Measurements from ENCODE around the gene TRUB1.
"Not testable (repeated sequence)": the region's sequence is repeated elsewhere in the genome, so short reads cannot be mapped to it uniquely, and the experiment has no call there.

TRUB1 gene

GRCh38 chr10:114937962-114938855 lies at the start of gene TRUB1:
TRUB1 (plus strand) TSS chr10:114938195; CDS start chr10:114938254, 59 bp downstream.
- DNase-seq (ENCODE audit: low spot score): peak; percentile 97

- no peak for DNase-seq (ENCODE audit: low spot score)
These were observed 44.7 kb upstream of the TRUB1 start for GRCh38 chr10:114893251-114893650.

DNA sequence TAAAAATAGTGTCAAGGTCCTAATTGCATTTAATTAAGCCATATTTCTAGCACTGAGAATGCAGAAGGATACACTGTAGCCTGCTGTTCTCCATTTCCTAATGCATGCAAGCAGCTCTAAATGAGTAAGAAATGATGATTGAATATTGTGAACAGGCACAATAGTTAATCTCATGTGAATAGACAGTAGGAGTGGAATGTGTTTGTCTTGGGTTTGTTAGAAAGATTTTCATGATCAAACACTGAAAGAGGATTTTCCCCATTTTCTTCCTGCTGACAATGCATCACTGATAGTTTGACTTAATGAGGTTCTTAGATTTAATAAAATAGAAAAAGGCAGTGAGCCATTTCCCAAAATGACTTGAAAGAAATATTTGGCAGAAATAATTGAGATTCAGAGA lies 43.1 kb upstream of the TRUB1 start:
- no peak for DNase-seq (ENCODE audit: low spot score)

DNA sequence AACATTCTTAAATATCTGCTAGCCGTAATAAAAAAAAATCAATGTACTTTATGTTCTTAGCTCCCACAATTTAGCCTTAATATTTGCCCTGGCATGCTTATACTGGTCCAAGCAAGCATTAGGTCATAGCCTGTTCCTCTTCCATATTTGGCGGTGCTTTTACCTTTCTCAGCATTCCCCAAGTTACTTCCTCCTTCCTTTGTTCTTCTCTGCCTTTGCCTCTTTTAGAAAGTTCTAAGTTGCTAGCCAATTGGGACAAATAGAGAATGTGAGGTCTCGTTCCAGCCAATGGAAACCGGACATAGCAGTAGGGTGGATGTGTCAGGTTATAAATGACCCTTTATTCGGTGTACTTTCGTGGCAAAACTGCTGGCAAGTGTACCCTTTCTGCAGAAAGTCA lies 41.0 kb upstream of the TRUB1 start:
- not testable (repeated sequence) for DNase-seq (ENCODE audit: low spot score)

DNA sequence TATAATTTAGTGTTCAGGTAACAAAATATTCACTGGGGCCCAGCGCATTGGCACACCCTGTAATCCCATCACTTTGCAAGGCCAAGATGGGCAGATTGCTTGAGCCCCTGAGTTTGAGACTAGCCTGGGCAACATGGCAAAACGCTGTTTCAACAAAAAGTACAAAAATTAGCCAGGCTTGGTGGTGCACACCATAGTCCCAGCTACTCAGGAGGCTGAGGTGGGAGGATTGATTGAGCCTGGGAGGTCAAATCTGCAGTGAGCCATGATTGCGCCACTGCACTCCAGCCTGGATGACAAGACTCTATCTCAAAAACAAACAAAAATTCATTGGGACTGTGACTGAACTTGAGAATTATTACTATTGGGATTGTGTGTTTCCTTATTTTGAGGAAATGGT lies 40.4 kb upstream of the TRUB1 start:
- no peak for DNase-seq (ENCODE audit: low spot score)

GRCh38 chr10:114899982-114900381 lies 38.0 kb upstream of the TRUB1 start:
- DNase-seq (ENCODE audit: low spot score): no peak

GRCh38 chr10:114900658-114901057 lies 37.3 kb upstream of the TRUB1 start:
- no peak for DNase-seq (ENCODE audit: low spot score)

- no peak for DNase-seq (ENCODE audit: low spot score)
These were observed 35.8 kb upstream of the TRUB1 start for GRCh38 chr10:114902151-114902550.

GRCh38 chr10:114905450-114905849 lies 32.5 kb upstream of the TRUB1 start:
- no peak for DNase-seq (ENCODE audit: low spot score)

GRCh38 chr10:114906981-114907380 lies 31.0 kb upstream of the TRUB1 start:
- DNase-seq (ENCODE audit: low spot score): no peak

- no peak for DNase-seq (ENCODE audit: low spot score)
These were observed 29.1 kb upstream of the TRUB1 start for GRCh38 chr10:114908896-114909295.

DNA sequence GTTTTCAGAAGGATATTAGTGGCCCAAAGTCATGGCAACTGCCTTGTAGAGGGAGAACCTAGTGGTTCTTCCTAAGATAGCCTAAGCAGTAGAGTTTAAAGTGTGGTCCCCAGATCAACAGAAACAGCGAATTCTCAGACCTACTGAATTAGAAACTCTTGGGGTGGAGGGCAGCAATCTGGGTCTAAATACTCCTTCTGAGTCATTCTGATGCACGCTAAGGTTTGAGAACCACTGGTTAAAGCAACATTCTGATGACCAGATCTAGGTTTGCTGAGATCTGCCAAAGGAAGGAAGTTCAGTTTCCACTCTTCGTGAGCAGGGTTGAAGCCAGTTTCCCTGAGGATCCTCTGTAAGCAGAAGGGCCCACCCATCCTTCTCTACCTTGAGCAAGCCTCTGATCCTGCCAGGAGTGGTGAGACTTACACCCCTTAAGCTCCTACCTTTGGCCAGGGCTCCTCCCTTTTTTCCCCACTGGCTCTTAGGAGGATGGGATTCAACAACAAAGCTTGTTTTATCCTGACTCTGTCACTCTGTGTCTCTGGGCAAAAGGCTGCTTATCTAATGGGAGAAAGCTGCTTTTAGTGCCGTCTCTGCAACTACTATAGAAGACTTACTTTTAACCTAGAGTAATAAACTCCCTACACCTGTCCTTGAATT lies 26.8 kb upstream of the TRUB1 start:
- no peak for DNase-seq (ENCODE audit: low spot score)

DNA sequence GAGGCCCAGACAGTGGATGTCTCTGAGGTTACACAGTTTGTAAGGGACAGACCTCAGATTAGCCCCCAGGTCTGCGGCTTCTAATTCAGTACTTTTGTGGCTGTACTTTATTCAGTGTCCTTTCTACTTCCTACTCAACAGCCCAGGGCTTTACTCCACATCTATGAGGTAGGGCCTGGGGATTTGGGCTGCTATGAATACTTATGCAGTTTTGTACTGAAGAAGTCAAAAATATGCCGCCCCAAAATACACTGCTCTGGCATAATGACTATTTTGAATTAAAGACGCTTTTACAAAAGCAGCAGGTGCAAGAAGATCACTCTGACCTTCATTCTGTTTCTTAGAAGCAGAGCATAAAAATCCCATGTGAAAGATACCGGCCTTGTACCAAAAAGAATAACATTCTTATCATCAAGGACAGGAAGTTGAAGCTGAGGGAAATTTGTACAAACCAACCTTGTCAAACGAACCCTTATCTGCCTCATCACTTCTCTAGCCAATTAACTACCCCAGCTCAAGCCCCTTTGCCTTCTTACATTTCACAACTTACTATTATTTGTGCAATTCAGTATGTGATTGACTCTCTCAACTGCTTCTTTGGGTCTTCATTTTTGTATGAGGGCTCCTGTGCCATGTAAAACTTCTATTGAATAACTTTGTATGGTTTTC lies 26.1 kb upstream of the TRUB1 start:
- DNase-seq (ENCODE audit: low spot score): no peak

- no peak for DNase-seq (ENCODE audit: low spot score)
These were observed 25.5 kb upstream of the TRUB1 start for GRCh38 chr10:114912470-114912859.

- no peak for DNase-seq (ENCODE audit: low spot score)
These were observed 23.4 kb upstream of the TRUB1 start for GRCh38 chr10:114914560-114914959.

- no peak for DNase-seq (ENCODE audit: low spot score)
These were observed 22.7 kb upstream of the TRUB1 start for GRCh38 chr10:114915294-114915693.

DNA sequence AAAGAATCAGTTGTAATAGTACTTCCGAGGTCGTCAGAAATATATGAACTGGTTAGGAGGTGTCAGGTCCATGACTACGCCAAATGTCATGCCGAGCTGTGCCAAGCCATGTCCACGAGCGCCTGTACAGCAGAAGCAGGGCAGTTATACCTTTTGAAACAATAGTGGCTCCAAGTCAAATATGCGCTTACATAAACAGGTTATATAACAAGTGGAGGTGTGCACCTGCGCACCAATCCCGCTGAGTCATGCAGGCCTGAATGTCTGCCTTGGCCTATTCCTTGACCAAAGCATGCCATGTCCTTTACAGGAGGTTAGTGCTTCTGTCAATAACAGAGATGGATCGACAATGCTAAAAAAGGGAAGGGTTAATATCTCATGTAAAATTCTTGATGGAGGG lies 21.3 kb upstream of the TRUB1 start:
- DNase-seq (ENCODE audit: low spot score): no peak

GRCh38 chr10:114917459-114917858 lies 20.5 kb upstream of the TRUB1 start:
- no peak for DNase-seq (ENCODE audit: low spot score)

DNA sequence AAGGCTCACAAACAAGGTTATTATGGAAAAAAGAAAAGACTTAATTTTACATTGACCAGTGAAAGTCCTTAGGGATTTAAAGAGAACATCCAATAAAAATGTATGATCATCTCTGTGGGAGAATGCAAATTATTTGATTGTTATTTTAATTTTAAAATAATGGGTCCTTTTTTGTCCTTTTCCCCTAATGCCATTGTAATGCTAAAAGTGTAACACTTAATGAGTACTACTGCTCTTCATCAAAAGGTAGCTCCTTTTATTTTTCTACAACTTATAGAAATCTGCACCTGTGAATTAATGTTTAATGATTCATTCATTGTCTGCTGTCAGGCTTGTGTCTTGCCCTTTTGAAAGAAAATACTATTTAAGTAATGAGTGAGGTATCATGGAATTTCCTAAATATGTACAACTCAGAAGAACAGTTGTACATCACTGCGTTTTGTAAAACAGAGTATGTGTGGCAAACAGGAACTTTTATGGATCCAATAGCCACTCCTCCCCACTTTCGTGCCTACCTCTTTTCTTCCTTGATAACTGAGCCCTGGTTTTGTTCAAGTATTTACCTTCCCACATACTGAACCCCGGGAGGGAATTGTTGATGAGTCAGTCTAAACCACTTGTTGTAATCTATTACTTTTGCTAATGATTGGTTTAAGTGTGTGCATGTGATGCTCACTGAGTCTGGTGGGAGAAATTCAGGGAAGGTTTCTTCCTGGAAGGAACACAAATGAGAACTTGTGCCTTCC lies 19.9 kb upstream of the TRUB1 start:
- DNase-seq (ENCODE audit: low spot score): no peak

- no peak for DNase-seq (ENCODE audit: low spot score)
These were observed 17.5 kb upstream of the TRUB1 start for GRCh38 chr10:114920459-114920858.

DNA sequence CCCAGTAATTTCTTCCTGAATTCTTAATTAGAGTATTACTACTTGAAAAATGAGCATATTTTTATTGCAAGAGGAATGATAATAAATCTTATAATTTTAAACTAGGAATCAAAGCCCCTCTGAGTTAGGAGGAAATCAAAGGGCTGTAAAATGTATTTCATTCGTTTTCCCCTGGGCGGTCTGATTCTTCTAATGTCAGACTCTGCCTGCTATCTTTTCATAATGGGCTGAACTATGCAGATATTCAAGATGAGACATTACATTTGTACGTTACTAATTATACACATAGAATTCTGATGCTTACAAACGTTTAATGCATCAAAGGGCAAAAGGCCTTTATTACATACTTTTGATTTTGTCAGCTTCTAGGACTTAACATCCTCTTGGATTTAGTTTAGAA lies 16.0 kb upstream of the TRUB1 start:
- DNase-seq (ENCODE audit: low spot score): no peak

DNA sequence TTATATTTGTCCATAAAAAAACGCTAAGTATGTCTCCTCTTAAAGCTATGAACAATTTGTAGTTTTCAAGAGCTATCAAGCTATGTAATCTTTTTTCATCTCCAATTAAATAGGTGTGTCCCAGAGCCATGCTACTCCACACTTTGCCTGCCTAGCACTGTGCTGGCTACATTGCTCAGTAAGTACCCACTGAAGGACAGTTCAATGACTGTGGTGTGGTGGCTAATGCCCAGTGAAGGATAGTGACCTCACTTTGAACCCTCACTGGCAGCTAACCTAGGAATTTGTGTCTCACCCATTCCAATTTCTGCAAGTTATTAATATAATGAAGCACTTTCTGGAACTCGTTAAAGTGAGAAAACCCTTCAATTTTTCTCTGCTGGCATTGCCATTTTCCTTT lies 14.4 kb upstream of the TRUB1 start:
- DNase-seq (ENCODE audit: low spot score): no peak
